Natural killer cell treated with Interleukin-12 subunit alpha and Interleukin-12 subunit beta and Interleukin-15 and Interleukin-18, amount 100 ng/mL, for 72 hours (primary cell): ENCODE results near the gene DMRTA2. TPM values are rescaled to one million over a fixed set of nuclear protein-coding genes. Genes with fewer than 3 reads are reported as not detected.

Experiments used
- ATAC-seq, 2 donors: fragments of 150-1000 bp; cut with Tn5 transposase in 1 of 2; sonication (Bioruptor Pico), chemical (Tn5 transposase) in 1 of 2; 2 replicates each; pipeline ENCODE4 v1.10.0; 2021
- DNase-seq: peaks from one replicate; pipeline ENCODE4 v3.0.0; 2022; ENCODE audit warnings: low spot score
- H3K27ac Mint-ChIP-seq, 2 donors: 1 replicate in 1 of 2; 2 replicates in 1 of 2; pipeline ENCODE4 v1.8.0; 2022; ENCODE audit warnings: mixed read lengths in 2 of 2, mild to moderate bottlenecking in 1 of 2, moderate library complexity in 1 of 2
- H3K27me3 Mint-ChIP-seq, 2 donors: 1 replicate in 1 of 2; 2 replicates in 1 of 2; pipeline ENCODE4 v1.8.0; 2022; ENCODE audit warnings: mixed read lengths in 2 of 2
- H3K36me3 Mint-ChIP-seq: one replicate; pipeline ENCODE4 v1.8.0; 2022; ENCODE audit warnings: mixed read lengths
- H3K4me1 Mint-ChIP-seq, 2 donors: 1 replicate in 1 of 2; 2 replicates in 1 of 2; pipeline ENCODE4 v1.8.0; 2022; ENCODE audit warnings: low read depth in 2 of 2, mixed read lengths in 2 of 2, mild to moderate bottlenecking in 1 of 2
- H3K4me3 Mint-ChIP-seq: one replicate; pipeline ENCODE4 v1.8.0; 2022; ENCODE audit warnings: mixed read lengths
- H3K9me3 Mint-ChIP-seq: 2 replicates; pipeline ENCODE4 v1.8.0; 2022; ENCODE audit warnings: mixed read lengths
- total RNA-seq, 2 donors: library from RNA; stranded (reverse); gene quantifications; one replicate each; pipeline ENCODE4 v1.2.3, GENCODE V29; 2022

The DMRTA2 gene
- total RNA-seq = 1 to 10 TPM; 1.1 to 3.6 TPM

DNA sequence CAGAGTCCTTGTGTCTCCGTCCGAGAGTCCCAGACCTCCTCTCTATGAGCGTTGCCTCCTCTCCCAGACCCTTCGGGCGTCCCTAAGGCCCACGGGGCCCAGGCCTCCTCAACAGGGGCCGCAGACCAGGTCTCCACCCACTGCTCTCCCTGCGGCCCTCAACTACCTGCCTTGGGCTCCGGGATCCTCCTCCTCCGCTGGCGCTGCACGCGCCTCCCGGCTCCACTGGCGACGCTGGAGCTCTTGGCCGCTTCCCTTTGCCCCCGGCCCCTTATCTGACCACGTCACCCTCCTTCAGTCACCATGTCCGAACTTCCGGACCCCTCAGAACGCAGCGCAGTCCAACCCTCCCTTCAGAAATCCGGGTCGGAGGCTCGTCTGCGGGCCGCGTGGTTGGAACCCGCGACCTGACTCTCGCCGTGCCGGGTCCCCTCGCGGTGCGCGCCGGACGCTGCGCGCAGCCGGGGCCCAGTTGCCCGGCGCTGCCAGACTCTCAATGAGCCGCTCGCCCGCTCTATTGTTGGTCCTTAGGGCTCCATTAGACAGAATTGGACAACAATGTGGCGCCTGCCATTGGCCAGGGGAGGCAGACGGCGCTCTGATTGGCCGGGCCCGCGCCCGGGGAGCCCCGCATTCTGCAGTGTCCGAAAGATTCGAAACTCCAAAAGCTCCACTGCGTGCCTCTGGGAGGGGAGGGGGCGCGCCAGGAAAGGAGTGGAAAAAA, at the start of gene DMRTA2:
DMRTA2 (minus strand) TSS at position 498 of the 724 bp plus-strand sequence. CDS start 1,907 bp downstream, outside the sequence.
- DNase-seq = no peak
- H3K27me3 Mint-ChIP-seq = peaks cover 42 to 54% of the 10 kb centered on the region in 2 donors
- peaks cover 48 to 52% of the 10 kb centered on the region in 2 donors for H3K4me1 Mint-ChIP-seq
- H3K4me3 Mint-ChIP-seq = peak within 1 kb of the TSS; percentile 92
- peak within 1 kb of the TSS; percentile 73 to 74 for H3K27ac Mint-ChIP-seq
- H3K36me3 Mint-ChIP-seq = peaks cover 19% of the 10 kb centered on the region
- H3K9me3 Mint-ChIP-seq = no peaks in the 10 kb centered on the region
- ATAC-seq = peak; percentile 45 to 79

DNA sequence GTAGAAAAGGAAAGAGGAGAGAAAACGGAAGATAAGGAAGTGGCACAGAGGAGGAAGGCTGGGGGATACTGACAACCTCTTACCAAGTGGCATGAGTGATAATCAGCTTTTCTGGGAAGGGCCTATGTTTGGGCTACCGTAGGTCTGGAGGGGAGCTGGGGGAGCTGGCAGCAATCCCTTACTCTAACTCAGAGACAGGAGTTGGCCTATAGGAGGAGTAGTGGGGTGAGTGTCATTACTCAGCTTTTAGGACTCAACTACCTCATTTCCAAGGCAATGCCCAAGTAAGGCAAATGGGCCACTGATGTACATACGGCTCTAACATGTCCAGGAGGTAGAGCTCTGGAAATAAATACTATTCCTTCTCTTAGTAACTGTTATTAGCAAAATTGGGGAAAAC, 48.7 kb upstream of the DMRTA2 start:
- ATAC-seq = no peak
- no peaks in the 10 kb centered on the region for H3K27me3 Mint-ChIP-seq
- no peaks in the 10 kb centered on the region for H3K9me3 Mint-ChIP-seq
- no peaks in the 10 kb centered on the region for H3K36me3 Mint-ChIP-seq
- DNase-seq = no peak
- H3K4me1 Mint-ChIP-seq = no peaks in the 10 kb centered on the region
- H3K4me3 Mint-ChIP-seq = no peak overlapping the region
- no peak overlapping the region for H3K27ac Mint-ChIP-seq

GRCh38 chr1:50462964-50463363, 39.7 kb upstream of the DMRTA2 start:
- no peak overlapping the region for H3K4me3 Mint-ChIP-seq
- peaks cover 15 to 22% of the 10 kb centered on the region in 2 donors for H3K4me1 Mint-ChIP-seq
- DNase-seq = no peak
- H3K9me3 Mint-ChIP-seq = no peaks in the 10 kb centered on the region
- no peak for ATAC-seq
- H3K27me3 Mint-ChIP-seq = no peaks in the 10 kb centered on the region
- H3K27ac Mint-ChIP-seq = no peak overlapping the region
- no peaks in the 10 kb centered on the region for H3K36me3 Mint-ChIP-seq

- H3K27ac Mint-ChIP-seq = peak overlapping the region; percentile 67 to 84
Measured at GRCh38 chr1:50458507-50458906, 35.3 kb upstream of the DMRTA2 start.

GRCh38 chr1:50454911-50455310, 31.7 kb upstream of the DMRTA2 start:
- H3K4me3 Mint-ChIP-seq = no peak overlapping the region
- H3K9me3 Mint-ChIP-seq = no peaks in the 10 kb centered on the region
- no peaks in the 10 kb centered on the region for H3K36me3 Mint-ChIP-seq
- H3K27me3 Mint-ChIP-seq = no peaks in the 10 kb centered on the region
- DNase-seq (no peak), ATAC-seq (no peak)
- peaks cover 40 to 67% of the 10 kb centered on the region in 2 donors for H3K4me1 Mint-ChIP-seq
- H3K27ac Mint-ChIP-seq = peak overlapping the region in 1 of 2 donors; percentile 77

More at GRCh38 chr1:50458507-50458906, 35.3 kb upstream of the DMRTA2 start:
- DNase-seq (no peak), ATAC-seq (peak; percentile 77 to 85)
- Mint-ChIP-seq H3K9me3 (no peaks in the 10 kb centered on the region), H3K4me1 (peaks cover 15 to 47% of the 10 kb centered on the region in 2 donors), H3K27me3 (no peaks in the 10 kb centered on the region), H3K4me3 (peak overlapping the region; percentile 62), H3K36me3 (no peaks in the 10 kb centered on the region)

- Mint-ChIP-seq H3K4me3 (no peak overlapping the region), H3K27ac (peak overlapping the region; percentile 14 to 77), H3K36me3 (no peaks in the 10 kb centered on the region), H3K27me3 (no peaks in the 10 kb centered on the region), H3K9me3 (no peaks in the 10 kb centered on the region), H3K4me1 (peaks cover 26 to 55% of the 10 kb centered on the region in 2 donors)
- DNase-seq (no peak), ATAC-seq (no peak)
Measured at GRCh38 chr1:50453266-50453665, 30.0 kb upstream of the DMRTA2 start.

- no peaks in the 10 kb centered on the region for H3K27me3 Mint-ChIP-seq
- peaks cover 25 to 56% of the 10 kb centered on the region in 2 donors for H3K4me1 Mint-ChIP-seq
- peak; percentile 63 for DNase-seq
- peak overlapping the region; percentile 14 to 77 for H3K27ac Mint-ChIP-seq
- no peaks in the 10 kb centered on the region for H3K36me3 Mint-ChIP-seq
- H3K9me3 Mint-ChIP-seq = no peaks in the 10 kb centered on the region
- ATAC-seq = peak; percentile 73 to 78
- peak overlapping the region; percentile 8 for H3K4me3 Mint-ChIP-seq
Measured at GRCh38 chr1:50452700-50453099, 29.5 kb upstream of the DMRTA2 start.

GRCh38 chr1:50450861-50451653, 27.8 kb upstream of the DMRTA2 start:
- no peaks in the 10 kb centered on the region for H3K36me3 Mint-ChIP-seq
- peak overlapping the region; percentile 71 to 77 for H3K27ac Mint-ChIP-seq
- peak overlapping the region; percentile 78 for H3K4me3 Mint-ChIP-seq
- no peaks in the 10 kb centered on the region for H3K9me3 Mint-ChIP-seq
- peaks cover 25 to 46% of the 10 kb centered on the region in 2 donors for H3K4me1 Mint-ChIP-seq
- DNase-seq = peak; percentile 71
- peak; percentile 90 to 92 for ATAC-seq
- H3K27me3 Mint-ChIP-seq = no peaks in the 10 kb centered on the region

- no peaks in the 10 kb centered on the region for H3K27me3 Mint-ChIP-seq
- peaks cover 20 to 28% of the 10 kb centered on the region in 2 donors for H3K4me1 Mint-ChIP-seq
- no peak for ATAC-seq
- H3K27ac Mint-ChIP-seq = peak overlapping the region in 1 of 2 donors; percentile 52
- no peak overlapping the region for H3K4me3 Mint-ChIP-seq
- H3K36me3 Mint-ChIP-seq = no peaks in the 10 kb centered on the region
- no peaks in the 10 kb centered on the region for H3K9me3 Mint-ChIP-seq
- DNase-seq = no peak
Measured at GRCh38 chr1:50447961-50448360, 24.7 kb upstream of the DMRTA2 start.

DNA sequence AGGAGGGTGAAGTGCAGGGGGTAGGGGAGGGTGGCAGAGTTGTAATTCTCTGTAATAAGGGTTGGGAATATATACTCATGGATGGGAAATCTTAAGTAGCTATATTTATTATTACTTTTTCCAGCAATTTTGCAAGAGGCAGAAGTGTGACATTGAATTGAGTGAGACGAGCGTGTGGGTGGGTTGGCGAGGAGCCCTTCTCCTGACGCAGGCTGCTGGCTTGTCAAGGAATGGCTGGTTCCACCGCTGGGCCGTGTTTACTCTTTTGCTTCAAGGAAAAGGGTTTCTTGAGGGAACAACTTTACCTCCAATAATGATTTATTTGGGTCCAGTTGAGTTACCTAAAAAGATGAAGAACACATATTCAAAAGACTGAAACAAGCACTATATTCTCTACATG, 17.9 kb upstream of the DMRTA2 start:
- Mint-ChIP-seq H3K36me3 (peaks cover 16% of the 10 kb centered on the region), H3K27me3 (no peaks in the 10 kb centered on the region), H3K9me3 (no peaks in the 10 kb centered on the region), H3K27ac (no peak overlapping the region), H3K4me3 (no peak overlapping the region), H3K4me1 (peaks cover 6 to 12% of the 10 kb centered on the region in 2 donors)
- ATAC-seq (no peak), DNase-seq (no peak)

DNA sequence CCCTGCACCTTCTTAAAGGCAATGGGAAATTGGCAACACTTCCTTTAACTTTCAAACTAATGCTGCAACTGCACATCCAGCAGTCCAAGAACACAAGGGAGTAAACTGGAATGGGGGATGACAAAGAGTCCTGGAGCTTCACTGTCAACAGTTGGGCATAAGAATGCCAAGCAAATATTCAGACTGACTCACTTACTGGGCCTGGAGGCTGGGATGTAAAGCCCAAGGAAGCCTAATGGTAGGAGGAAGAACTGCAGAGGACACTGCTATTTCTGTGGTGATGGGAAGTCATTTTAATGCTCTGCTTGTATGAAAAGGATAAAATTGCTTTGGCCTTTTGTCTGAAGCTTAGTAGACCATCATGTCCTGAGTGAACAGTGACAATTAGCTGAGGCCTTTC, 15.7 kb upstream of the DMRTA2 start:
- ATAC-seq (no peak), DNase-seq (no peak)
- Mint-ChIP-seq H3K27me3 (no peaks in the 10 kb centered on the region), H3K27ac (peak overlapping the region in 1 of 2 donors; percentile 30), H3K9me3 (no peaks in the 10 kb centered on the region), H3K36me3 (peaks cover 22% of the 10 kb centered on the region), H3K4me1 (peaks cover 6 to 17% of the 10 kb centered on the region in 2 donors), H3K4me3 (no peak overlapping the region)

GRCh38 chr1:50436489-50436888, 13.2 kb upstream of the DMRTA2 start:
- peaks cover 11 to 16% of the 10 kb centered on the region in 2 donors for H3K27me3 Mint-ChIP-seq
- peaks cover 22% of the 10 kb centered on the region for H3K36me3 Mint-ChIP-seq
- H3K27ac Mint-ChIP-seq = peak overlapping the region in 1 of 2 donors; percentile 8
- peak overlapping the region; percentile 9 for H3K4me3 Mint-ChIP-seq
- DNase-seq = no peak
- peaks cover 6 to 21% of the 10 kb centered on the region in 2 donors for H3K4me1 Mint-ChIP-seq
- no peaks in the 10 kb centered on the region for H3K9me3 Mint-ChIP-seq
- ATAC-seq = no peak

- no peaks in the 10 kb centered on the region for H3K9me3 Mint-ChIP-seq
- ATAC-seq (no peak), DNase-seq (no peak)
- peaks cover 41 to 61% of the 10 kb centered on the region in 2 donors for H3K27me3 Mint-ChIP-seq
- peaks cover 4% of the 10 kb centered on the region for H3K36me3 Mint-ChIP-seq
- H3K27ac Mint-ChIP-seq = no peak overlapping the region
- H3K4me1 Mint-ChIP-seq = peaks cover 8 to 31% of the 10 kb centered on the region in 2 donors
- H3K4me3 Mint-ChIP-seq = no peak overlapping the region
Measured at GRCh38 chr1:50430010-50430405, 6.8 kb upstream of the DMRTA2 start.
